HG03025 (cell line): ENCODE data around the gene MAGT1.
A peak's percentile ranks its signal among the peaks of the same experiment; 100 is the strongest.
"Not testable (repeated sequence)": the region's sequence is repeated elsewhere in the genome, so short reads cannot be mapped to it uniquely, and the experiment has no call there.

Source experiments
- ATAC-seq: cut with Tn5 transposase; IDR thresholded peaks from one replicate; pipeline ENCODE4 v1.9.1; 2021; ENCODE audit warnings: mild to moderate bottlenecking, moderate library complexity; ENCODE audit not compliant: unreplicated experiment, low FRiP score

MAGT1 gene

DNA sequence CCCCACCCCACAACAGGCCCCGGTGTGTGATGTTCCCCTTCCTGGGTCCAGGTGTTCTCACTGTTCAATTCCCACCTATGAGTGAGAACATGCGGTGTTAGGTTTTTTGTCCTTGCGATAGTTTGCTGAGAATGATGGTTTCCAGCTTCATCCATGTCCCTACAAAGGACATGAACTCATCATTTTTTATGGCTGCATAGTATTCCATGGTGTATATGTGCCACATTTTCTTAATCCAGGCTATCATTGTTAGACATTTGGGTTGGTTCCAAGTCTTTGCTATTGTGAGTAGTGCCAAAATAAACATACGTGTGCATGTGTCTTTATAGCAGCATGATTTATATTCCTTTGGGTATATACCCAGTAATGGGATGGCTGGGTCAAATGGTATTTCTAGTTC is 13.8 kb downstream of the MAGT1 start:
- not testable (repeated sequence) for ATAC-seq

DNA sequence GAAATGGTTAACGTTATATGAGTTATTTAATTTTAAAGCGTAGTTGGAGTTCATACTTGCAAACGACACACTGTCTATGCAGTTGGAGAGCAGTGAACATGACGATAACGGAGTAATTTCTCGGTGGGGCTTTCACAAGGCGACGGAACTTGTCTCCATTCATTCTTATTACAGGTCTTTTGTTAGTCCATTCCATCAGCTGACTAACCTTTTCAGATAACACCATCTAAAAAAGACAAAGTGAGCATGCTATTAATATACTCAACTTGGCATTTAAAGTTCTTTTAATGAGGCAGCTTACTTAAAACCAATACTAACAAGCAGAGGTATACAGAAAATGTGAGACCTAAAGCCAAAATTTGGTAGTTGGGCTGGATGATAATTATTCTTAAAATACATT is 19.9 kb downstream of the MAGT1 start:
- no peak for ATAC-seq

DNA sequence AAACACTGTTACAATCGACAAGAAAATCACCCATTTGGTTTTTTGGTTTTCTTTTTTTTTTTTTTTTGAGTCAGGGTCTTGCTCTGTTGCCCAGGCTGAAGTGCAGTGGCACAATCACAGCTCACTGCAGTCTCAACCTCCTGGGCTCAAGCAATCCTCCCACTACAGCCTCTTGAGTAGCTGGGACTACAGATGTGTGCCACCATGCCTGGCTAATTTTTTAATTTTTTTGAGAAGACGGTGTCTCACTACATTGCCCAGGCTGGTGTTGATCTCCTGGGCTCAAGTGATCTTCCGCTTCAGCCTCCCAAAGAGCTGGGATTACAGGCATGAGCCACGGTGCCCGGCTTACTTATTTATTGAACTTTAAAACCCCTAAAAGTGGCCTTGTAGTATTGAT is 63.7 kb downstream of the MAGT1 start:
- ATAC-seq: not testable (repeated sequence)

DNA sequence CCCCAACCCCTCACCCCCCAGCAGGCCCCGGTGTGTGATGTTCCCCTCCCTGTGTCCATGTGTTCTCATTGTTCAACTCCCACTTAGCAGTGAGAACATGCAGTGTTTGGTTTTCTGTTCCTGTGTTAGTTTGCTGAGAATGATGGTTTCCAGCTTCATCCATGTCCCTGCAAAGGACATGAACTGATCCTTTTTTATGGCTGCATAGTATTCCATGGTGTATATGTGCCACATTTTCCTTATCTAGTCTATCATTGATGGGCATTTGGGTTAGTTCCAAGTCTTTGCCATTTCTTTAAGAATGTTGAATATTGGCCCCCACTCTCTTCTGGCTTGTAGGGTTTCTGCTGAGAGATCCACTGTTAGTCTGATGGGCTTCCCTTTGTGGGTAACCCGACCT is 73.2 kb downstream of the MAGT1 start:
- ATAC-seq: not testable (repeated sequence)

DNA sequence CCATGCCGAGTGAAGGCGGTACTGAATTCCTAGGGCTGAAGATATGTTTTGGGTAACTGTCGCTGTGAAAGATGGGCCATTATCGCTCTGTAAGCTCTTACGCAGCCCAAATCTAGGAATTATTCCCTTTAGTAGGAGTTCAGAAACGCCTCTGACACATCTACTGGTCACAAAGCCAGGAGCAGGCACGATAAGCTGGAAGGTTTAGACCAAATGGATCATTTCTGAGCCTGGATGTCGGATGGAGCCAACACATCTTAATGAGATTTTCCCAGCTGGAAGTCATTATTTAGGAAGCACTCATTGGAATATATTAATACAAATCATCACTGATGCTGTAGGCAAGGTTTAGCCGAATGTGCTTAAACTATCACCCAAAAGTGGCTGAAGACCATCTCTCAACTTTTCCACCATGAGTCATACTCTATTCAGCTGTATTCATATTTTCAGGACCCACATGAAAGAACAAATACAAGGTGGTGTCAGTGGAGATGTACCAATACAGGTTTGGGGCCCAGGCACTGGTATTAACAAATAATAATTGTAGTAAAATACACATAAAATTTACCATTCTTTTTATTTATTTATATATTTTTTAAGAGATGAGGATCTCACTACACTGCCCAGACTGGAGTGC is 75.0 kb downstream of the MAGT1 start:
- ATAC-seq: no peak

DNA sequence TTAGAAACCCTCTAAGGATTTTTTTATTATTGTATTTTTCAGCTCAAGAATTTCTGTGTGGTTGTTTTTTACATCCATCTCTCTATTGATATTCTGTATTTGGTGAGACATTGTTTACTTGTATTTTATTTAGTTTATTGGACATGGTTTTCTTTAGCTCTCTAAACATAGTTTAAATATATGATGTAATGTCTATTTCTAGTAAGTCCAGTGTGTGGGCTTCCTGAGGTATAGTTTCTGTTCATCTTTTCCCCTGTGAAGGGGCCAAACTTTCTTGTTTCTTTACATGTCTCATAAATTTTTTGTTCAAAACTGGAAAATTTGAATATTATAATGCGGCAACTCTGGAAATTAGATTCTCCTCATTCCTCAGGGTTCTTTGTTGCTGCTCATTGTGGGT is 81.0 kb downstream of the MAGT1 start:
- no peak for ATAC-seq

DNA sequence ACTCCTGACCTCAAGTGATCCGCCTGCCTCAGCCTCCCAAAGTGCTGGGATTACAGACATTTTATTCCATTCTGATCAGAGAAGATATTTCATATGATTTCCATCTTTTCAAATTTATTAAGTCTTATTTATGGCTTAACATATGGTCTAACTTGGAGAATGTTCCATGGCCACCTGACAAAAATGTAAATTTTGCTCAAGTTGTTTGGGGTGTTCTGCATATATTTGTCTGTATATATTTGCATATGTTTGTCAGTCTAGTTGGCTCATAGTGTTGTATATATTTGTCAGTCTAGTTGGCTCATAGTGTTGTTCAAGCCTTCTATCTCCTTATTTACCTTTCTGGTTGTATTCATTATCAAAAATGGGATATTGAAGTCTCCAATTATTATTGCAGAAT is 93.0 kb downstream of the MAGT1 start:
- no peak for ATAC-seq

DNA sequence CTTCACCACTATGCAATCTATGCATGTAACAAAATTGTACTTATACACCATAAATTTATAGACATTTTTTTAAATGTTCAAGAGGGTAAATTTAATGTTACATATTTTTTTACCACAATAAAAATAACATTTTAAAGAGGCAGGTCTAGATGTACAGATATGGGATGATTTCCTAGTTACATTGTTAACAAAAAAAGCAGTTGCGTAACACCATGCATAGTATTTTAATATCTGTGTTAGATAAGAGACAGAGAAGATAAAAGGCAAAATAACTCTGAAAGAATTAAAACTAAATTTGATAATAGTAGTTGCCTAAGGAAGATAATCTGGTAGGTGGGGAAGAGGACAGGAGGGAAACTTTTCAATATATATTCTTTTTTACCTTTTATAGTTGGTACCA is 100.1 kb downstream of the MAGT1 start:
- ATAC-seq: no peak

DNA sequence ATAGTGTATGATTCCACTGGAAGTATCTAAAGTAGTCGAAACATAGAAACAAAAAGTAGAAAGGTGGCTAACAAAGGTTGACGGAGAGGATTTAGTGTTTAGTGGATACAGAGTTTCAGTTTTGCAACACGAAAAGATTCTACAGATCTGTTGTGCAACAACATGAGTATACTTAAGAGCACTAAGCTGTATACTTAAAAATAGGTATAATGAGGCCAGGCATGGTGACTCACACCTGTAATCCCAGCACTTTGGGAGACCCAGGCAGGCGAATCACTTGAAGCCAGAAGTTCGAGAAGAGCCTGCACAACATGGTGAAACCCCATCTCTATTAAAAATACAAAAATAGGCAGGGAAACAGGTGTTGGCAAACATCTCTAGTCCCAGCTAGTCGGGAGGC is 101.3 kb downstream of the MAGT1 start:
- ATAC-seq: no peak

DNA sequence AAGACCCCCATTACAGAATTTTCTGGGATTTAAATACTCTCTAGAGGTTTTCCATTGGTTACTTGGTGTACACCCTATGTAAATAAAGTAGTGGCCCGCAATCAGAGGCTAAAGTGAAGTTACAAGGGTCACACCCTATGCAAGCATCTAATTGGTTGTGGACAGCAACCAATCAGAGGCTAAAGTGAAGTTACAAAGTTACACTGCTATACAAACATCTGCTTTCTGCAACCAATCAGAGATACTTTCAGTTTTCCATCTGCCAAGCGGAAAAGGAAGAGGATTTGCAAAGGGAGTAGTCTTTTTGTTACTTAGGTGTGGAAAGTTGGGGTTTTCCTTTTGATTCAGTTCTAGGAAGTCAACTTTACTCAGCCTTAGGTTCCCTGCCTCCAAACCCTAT is 107.2 kb downstream of the MAGT1 start:
- ATAC-seq: no peak

DNA sequence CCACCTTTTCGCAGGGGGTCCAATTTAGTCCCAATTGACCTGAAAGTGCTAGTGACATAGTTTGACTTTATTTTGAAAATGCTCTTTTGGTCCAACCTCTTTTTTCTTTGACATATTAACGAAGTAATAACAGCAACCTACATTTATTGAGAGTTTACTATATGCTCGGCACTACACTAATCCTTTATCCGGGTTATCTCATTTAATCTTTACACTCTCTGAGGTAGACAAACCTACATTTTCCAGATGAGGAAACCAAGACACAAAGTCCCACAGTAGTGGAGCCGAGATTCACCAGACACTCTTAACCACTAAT is 108.9 kb downstream of the MAGT1 start:
- peak; percentile 13 for ATAC-seq

DNA sequence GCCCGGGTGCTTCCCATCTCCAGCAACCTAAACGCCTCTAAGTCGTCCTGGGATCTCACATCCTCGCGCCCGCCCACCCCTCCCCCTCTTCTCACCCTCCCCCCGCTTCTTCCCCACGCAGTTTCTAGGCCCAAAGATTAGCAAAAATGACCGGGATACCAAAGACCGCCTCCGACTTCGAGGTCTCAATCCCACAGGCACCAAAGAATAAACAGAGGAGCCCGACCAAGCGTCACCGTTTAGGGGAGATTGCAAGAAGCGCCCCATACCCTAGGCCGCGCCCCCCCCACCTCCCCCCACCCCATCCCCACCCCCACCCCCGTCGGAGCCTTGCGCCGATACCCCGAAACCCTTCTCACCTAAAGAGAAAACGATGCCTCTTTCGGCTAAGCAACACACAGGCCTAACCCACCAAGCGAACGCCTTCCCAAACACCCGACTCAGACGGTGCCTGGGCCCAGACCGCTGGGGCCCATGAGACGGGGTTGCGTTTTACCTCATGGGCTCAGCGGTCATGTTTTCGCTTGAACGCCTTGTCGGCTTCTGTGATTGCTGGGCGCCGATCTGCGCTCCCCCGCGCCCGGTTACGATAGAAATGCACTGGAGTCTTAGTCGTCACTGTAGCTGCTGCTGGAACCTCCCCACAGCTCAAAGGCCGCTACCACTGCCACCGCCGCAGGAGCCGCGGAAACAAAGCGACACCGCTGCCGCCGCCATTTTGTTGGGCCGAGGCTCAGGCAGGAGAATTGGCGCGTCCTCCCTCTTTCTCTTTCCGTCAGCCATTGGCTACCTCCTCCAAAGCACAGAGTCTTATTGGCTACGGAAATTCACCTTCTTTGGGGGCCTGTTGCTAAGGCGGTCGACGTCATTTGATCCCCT is 109.5 kb downstream of the MAGT1 start, which contains the start of gene ATRX:
TSS of gene ATRX (minus strand) at position 731 of the 879 bp plus-strand sequence. CDS start at position 516, 215 bp downstream.
- ATAC-seq: peak; percentile 92

DNA sequence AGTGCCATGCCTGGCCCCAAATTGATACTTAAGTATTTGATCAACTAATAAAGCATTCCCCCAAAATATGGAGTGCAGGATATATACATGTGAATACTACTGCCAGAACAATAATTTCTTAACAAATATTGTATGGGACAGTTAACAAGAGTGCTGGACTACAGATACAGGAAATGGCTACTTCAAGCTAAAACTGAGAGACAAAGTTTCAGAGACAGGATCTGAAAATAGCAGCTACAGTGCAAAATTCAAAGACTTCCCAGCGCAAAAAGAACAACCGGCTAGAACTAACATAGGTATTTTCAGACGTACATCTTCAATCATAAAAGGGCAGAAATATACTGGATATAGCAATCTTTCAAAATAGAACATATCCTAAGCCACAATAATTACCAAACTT is 115.5 kb downstream of the MAGT1 start:
- no peak for ATAC-seq

DNA sequence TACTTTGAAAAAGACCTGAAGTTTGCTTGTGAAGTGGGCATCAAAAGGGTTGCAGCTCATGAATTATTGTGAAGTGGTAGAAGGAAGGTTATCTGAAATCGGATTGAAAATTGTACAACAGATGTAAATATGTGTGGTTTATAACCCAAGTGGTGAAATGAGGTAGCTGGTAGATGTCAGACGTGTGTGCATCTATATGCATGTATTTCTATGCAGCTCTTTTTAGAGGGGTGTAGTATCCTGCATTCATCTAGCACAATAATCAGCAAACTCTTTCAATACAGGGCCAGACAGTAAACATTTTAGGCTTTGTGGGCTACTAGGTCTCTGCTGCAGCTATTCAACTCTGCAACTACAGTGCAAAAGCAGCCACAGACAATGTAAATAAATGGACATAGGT is 118.6 kb downstream of the MAGT1 start:
- no peak for ATAC-seq
